Brain microvascular endothelial cell (primary cell): ENCODE data around the gene ATAD2B.

ENCODE experiments used
- DNase-seq: peaks from one replicate; pipeline ENCODE4 v3.0.0-alpha.2; 2020
- H3K27ac ChIP-seq: fragments of 250-450 bp; sonication (Bioruptor Pico); 2 replicates; pipeline ENCODE4 v1.5.1; 2020; ENCODE audit warnings: mild to moderate bottlenecking, moderate library complexity
- H3K27me3 ChIP-seq: fragments of 250-450 bp; sonication (Bioruptor Pico); replicated peaks from 2 replicates; pipeline ENCODE4 v1.5.1; 2020; ENCODE audit warnings: mild to moderate bottlenecking
- H3K36me3 ChIP-seq: fragments of 250-450 bp; sonication (Bioruptor Pico); replicated peaks from 2 replicates; pipeline ENCODE4 v1.5.1; 2020; ENCODE audit warnings: mild to moderate bottlenecking
- H3K4me3 ChIP-seq: 2 replicates; pipeline ENCODE4 v1.5.1; 2011; ENCODE audit warnings: low read depth, mild to moderate bottlenecking, control low read depth, low read length, moderate library complexity
- CTCF ChIP-seq: IDR thresholded peaks from 2 replicates; pipeline ENCODE4 v1.5.1; 2011; ENCODE audit warnings: low read depth, mild to moderate bottlenecking, moderate library complexity, low read length, control low read depth, inconsistent platforms; ENCODE audit errors: missing control alignments
- in situ Hi-C: cut with HindIII; loops from 2 replicates; pipeline ENCODE4 v1.10.0; 2017; ENCODE audit warnings: low sequenced_read_pairs, low pct_ligation_motif_present

The ATAD2B gene

GRCh38 chr2:23794234-23794633 is 132.7 kb downstream of the ATAD2B start:
- Histone ChIP-seq H3K27ac (no peak overlapping the region), H3K27me3 (no peaks in the 10 kb centered on the region), H3K4me3 (no peak overlapping the region), H3K36me3 (no peaks in the 10 kb centered on the region)
- TF ChIP-seq CTCF, result no peak
- no peak for DNase-seq
- in situ Hi-C loops, result no loop called here

DNA sequence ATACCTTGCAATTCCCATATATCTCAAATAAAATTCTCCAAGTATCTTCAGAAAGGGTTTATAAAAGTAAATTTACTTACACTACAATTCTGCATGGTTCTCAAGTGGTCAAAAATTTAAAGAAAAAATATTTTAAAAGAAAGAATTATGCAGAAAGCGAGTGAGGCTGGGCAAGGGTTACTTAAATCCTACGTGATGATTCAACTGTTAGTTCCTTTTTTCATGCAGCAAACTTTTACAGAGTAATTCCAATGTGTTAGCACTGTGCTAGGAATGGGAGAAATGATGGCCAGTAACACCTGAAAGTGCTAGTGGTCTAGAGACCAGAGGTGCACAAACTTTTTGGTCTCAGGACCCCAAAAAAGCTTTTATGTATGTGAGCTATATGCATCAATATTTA is 133.4 kb downstream of the ATAD2B start:
- H3K27ac ChIP-seq, result no peak overlapping the region
- in situ Hi-C loops, result no loop called here
- no peaks in the 10 kb centered on the region for H3K27me3 ChIP-seq
- no peaks in the 10 kb centered on the region for H3K36me3 ChIP-seq
- no peak for DNase-seq
- no peak for TF ChIP-seq CTCF
- H3K4me3 ChIP-seq, result no peak overlapping the region

- H3K27ac ChIP-seq, result peak overlapping the region; percentile 20
- peak; percentile 21 for DNase-seq
- no peak overlapping the region for H3K4me3 ChIP-seq
- H3K27me3 ChIP-seq, result no peaks in the 10 kb centered on the region
- no peak for TF ChIP-seq CTCF
- no peaks in the 10 kb centered on the region for H3K36me3 ChIP-seq
- in situ Hi-C loops, result no loop called here
Measured at GRCh38 chr2:23791030-23791429, 135.9 kb downstream of the ATAD2B start.

GRCh38 chr2:23789012-23789411 is 137.9 kb downstream of the ATAD2B start:
- no peak for DNase-seq
- in situ Hi-C loops, result no loop called here
- Histone ChIP-seq H3K4me3 (no peak overlapping the region), H3K36me3 (peaks cover 2% of the 10 kb centered on the region), H3K27ac (no peak overlapping the region), H3K27me3 (no peaks in the 10 kb centered on the region)
- TF ChIP-seq CTCF, result no peak

- DNase-seq, result no peak
- no peak for TF ChIP-seq CTCF
- in situ Hi-C loops, result no loop called here
- Histone ChIP-seq H3K4me3 (no peak overlapping the region), H3K27me3 (no peaks in the 10 kb centered on the region), H3K27ac (no peak overlapping the region), H3K36me3 (peaks cover 4% of the 10 kb centered on the region)
Measured at GRCh38 chr2:23788100-23788499, 138.8 kb downstream of the ATAD2B start.

DNA sequence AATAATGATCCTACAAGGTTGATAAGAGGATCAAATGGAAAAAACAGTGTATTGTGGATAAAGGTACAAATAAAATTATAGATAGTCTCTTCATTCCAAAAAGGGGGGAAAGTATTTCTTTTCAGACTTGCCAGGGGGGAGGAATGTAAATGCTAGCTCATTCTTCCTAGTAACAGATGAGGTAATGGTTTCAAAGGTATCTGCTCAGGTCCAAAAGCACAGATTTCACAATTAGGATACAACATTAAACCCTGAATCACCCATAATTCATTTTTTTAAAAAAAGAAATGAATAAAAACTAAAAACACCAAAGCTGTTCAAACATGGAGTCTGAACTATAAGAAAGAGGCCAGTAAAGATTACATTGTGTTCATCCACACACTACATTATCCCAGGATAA is 142.0 kb downstream of the ATAD2B start:
- DNase-seq, result no peak
- no peaks in the 10 kb centered on the region for H3K27me3 ChIP-seq
- TF ChIP-seq CTCF, result no peak
- H3K27ac ChIP-seq, result no peak overlapping the region
- no peak overlapping the region for H3K4me3 ChIP-seq
- in situ Hi-C loops, result no loop called here
- H3K36me3 ChIP-seq, result peaks cover 4% of the 10 kb centered on the region
